ENCODE measurements around the gene ZCCHC24. TPM values are rescaled to one million over a fixed set of nuclear protein-coding genes. Genes with fewer than 3 reads are reported as not detected.

ZCCHC24 gene
- total RNA-seq, 4 donors from 2014 or later = 47.1 to 73.6 (median 55.5) TPM

DNA sequence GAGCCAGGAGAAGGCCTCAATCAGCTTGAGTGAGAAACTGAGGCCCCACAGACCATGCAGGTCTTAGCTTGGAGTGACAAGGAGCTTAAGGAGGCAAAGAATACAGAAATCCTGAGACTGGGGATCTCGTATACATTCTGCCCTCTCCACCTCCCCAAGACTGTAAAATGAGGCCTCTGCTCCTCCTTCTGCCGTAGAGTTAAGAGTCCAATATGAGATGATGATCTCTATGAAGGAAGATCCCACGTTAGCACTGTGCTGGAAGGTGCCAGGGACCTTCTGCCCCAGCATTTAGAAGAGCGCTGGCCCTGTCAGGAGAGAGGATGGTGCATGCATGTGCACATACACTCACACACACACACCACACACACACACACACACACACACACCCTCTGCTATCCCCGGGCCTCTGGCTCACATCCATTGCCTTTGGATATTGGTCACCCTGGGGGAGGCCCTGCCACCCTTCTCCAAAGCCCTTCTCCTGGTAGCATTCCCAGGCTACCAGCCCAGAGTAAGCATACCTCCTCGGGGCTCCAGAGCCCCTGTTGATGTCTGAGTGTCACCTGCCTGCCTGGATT lies 15.0 kb downstream of the ZCCHC24 start:
- DNase-seq (ENCODE audit: low spot score) (no peak), ATAC-seq (ENCODE audit: low FRiP score) (no peak)
- TF ChIP-seq, protein P1, sequence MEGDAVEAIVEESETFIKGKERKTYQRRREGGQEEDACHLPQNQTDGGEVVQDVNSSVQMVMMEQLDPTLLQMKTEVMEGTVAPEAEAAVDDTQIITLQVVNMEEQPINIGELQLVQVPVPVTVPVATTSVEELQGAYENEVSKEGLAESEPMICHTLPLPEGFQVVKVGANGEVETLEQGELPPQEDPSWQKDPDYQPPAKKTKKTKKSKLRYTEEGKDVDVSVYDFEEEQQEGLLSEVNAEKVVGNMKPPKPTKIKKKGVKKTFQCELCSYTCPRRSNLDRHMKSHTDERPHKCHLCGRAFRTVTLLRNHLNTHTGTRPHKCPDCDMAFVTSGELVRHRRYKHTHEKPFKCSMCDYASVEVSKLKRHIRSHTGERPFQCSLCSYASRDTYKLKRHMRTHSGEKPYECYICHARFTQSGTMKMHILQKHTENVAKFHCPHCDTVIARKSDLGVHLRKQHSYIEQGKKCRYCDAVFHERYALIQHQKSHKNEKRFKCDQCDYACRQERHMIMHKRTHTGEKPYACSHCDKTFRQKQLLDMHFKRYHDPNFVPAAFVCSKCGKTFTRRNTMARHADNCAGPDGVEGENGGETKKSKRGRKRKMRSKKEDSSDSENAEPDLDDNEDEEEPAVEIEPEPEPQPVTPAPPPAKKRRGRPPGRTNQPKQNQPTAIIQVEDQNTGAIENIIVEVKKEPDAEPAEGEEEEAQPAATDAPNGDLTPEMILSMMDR (IDR thresholded peaks at IDR 0.05) = no peak

DNA sequence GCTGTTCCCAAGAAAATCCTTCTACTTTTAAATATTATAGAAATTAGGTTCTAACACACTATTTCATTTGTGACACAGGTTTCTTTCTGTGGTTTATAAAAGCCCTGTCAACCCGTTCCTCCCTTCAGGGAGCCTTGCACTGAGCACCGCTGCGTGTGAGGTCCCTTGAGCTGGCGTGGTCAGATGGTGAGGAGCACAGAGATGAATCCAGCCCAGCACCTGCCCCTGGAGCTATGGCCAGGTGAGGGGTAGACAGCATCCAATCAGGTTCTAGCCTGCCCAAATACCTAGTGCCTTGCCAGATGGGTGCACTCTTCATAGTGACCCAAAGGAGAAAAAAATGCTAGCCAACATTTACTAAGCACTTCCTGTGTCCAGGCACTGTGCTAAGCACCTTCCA lies 15.7 kb downstream of the ZCCHC24 start:
- TF ChIP-seq, protein P1 (IDR thresholded peaks at IDR 0.05) = no peak
- no peak for ATAC-seq (ENCODE audit: low FRiP score)
- no peak for DNase-seq (ENCODE audit: low spot score)

DNA sequence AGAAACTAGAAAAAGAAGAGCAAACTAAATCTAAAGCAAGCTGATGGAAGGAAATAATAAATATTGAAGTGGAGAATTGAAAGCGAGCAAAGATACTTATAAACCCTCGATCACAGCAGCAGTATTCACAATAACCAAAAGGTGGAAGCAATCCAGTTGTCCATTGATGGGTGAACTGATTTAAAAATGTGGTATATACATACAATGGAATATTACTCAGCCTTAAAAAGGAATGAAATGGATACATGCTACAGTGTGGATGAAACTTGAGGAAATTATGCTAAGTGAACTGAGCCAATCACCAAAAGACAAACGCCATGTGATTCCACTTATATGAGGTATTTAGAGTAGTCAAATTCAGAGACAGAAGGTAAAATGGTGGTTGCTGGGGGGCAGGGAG lies 17.5 kb downstream of the ZCCHC24 start:
- TF ChIP-seq, protein P1 (IDR thresholded peaks at IDR 0.05) = no peak
- ATAC-seq (ENCODE audit: low FRiP score) = no peak
- DNase-seq (ENCODE audit: low spot score) = no peak

DNA sequence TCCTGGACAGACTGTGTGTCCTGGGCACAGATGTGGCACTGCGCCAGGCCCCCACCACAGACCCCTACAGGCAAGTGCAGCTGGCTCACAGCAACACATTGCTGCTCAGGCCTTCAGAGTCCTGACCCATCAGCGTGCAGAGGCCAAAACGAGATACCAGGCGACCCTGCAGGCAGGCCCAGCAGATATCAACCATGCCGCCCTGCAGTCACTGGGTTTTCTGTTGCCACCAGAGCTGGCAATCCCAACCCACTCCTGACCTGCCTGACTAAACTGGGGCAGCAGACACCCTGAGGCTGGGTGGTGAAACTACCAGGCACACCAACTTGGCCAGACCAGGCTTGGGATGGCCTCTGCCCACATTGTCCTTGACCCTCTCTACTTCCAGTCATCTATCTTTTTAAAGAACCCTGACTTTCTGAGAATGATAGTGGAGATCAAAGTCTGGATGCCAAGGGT lies 20.3 kb downstream of the ZCCHC24 start:
- DNase-seq (ENCODE audit: low spot score) = no peak
- TF ChIP-seq, protein P1 (IDR thresholded peaks at IDR 0.05) = no peak
- ATAC-seq (ENCODE audit: low FRiP score) = peak; percentile 26

DNA sequence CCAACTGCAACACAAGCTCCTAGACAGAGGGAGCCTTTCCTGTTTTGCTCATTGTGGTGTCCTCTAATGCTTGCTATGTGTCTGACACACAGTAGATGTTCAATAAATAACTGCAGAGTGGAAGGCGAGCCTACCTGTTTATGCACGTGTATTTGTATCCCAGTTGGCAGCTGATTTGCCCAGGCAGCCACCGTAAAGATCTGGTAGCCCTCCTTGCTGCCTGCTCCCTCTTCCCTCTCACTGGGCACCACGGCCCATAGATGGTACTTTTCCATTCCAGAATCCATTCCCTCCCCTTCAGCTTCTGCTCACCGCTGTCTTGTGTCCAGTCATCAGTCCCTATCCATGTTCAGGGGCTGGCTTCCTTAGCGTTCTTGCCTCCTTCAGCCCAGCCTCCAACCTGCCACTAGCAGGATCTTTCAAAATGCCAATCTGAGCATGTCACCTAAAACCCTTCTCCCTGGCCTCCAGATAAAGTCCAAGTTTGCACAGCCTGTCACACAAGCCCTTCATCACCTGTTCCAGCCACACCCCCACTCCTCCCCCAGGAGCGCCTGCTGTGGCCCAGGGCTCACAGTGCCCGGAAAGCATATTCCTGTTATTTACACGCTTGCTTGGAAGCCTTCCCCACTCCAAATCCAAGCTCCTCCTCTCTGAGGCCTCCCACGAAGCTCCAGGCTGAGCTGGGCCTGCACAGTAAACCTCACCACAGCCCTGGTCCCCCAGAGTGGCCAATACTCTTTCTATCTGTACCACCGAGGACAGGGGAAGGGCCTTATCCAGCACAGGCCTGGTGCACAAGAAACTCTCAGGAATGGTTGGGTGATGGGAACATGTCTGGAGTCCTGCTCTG lies 21.0 kb downstream of the ZCCHC24 start:
- TF ChIP-seq, protein P1 (IDR thresholded peaks at IDR 0.05) = no peak
- DNase-seq (ENCODE audit: low spot score) = no peak
- peak; percentile 75 for ATAC-seq (ENCODE audit: low FRiP score)

DNA sequence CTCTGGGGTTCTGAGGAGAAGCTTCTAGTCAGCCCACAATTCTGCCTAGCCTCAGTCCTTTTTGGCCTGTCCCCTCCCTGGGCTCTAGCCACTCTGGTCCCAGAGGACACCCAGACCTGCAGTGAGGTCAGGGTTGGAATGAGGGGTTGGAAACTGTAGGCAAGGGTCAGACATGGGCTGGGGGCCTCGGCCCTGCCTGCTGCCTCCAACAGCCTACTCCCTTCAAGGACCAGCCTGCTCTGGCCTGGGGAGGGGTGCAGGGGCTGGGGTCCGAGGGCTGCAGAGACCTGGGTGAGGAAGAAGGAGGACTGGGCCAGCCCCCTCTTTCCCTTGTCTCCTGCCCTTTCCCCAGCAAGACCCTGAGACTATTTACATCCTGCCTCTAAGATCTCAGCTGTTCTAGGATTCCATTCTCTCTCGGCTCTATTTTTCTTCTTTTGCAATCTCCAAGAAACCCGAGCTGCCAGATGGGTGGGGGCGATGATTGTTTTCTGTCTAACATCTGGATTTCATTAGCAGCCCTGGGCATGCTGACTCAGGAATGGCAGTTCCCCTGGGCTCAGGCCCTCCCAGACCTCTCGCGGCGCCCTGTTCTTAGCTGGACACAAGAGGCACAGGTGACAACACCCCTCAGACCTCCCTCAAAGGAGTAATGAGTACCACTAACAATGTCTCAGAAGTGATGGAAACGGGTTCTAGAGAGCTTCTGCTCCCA lies 23.1 kb downstream of the ZCCHC24 start:
- DNase-seq (ENCODE audit: low spot score) (no peak), ATAC-seq (ENCODE audit: low FRiP score) (peak; percentile 45)
- TF ChIP-seq, protein P1 (IDR thresholded peaks at IDR 0.05) = no peak

Measured in omental fat pad (tissue), 4 donors.